K562 (cell line): ENCODE measurements around the gene EFNA5. TPM values are rescaled to one million over a fixed set of nuclear protein-coding genes. Genes with fewer than 3 reads are reported as not detected.

Source experiments
- ATAC-seq: fragments of 200-7000 bp; cut with Tn5 transposase; 3 replicates; pipeline ENCODE4 v1.9.1; 2020; ENCODE audit warnings: moderate library complexity
- BruUV-seq: library from RNA; stranded (reverse); fragments of 400-500 nt; replicated peaks from 2 replicates; lab custom pipeline; 2021; lab: Mats Ljungman, UMichigan
- CTCF ChIA-PET: fragments of 300-600 bp; formaldehyde crosslinking; extraction: SDS; loops from one replicate; lab custom pipeline; 2021; ENCODE audit warnings: low intra/inter-chr PET ratio; lab: Yijun Ruan, JAX
- POLR2A ChIA-PET: fragments of 300-600, 350-650 bp; sonication (Branson Sonifier 250); formaldehyde crosslinking; extraction: SDS; loops from one replicate; lab custom pipeline; 2021; ENCODE audit warnings: antibody characterized with exemption, inconsistent platforms; lab: Yijun Ruan, JAX
- DNase-seq, 4 experiments: peaks; one replicate each; pipeline versions ENCODE4 v3.0.0 to v3.0.0-alpha.2; 2011 to 2018; ENCODE audit warnings: low spot score in 3 of 4, mixed read lengths in 3 of 4; ENCODE audit errors: extremely low read depth in 1 of 4
- FAIRE-seq: peaks from 2 replicates; lab custom pipeline; 2011; peaks lifted over from hg19 to GRCh38; lab: Jason Lieb, UNC
- H2AFZ ChIP-seq: 2 replicates; pipeline ENCODE4 v1.6.0; 2011; ENCODE audit warnings: low read depth, low read length, control low read depth, inconsistent platforms
- H3K27ac ChIP-seq: fragments of 200-600 bp; 3 replicates; pipeline ENCODE4 v1.8.0; 2011; ENCODE audit warnings: low read depth, mild to moderate bottlenecking, control low read depth, inconsistent platforms, low read length, moderate library complexity, mixed read lengths; ENCODE audit errors: extremely low read depth
- H3K27me3 ChIP-seq, 2 experiments: fragments of 300-600 bp in 1 of 2; 2 replicates in 1 of 2; 3 replicates in 1 of 2; pipeline versions ENCODE4 v1.6.0 to v1.8.0; 2011; ENCODE audit warnings: inconsistent platforms in 2 of 2, low read length in 2 of 2, mild to moderate bottlenecking in 1 of 2, mixed read lengths in 1 of 2, moderate library complexity in 1 of 2; ENCODE audit not compliant: control insufficient read depth in 2 of 2, insufficient read depth in 2 of 2
- H3K36me3 ChIP-seq: fragments of 300-600 bp; 3 replicates; pipeline ENCODE4 v1.8.0; 2011; ENCODE audit warnings: mild to moderate bottlenecking, low read length, inconsistent platforms; ENCODE audit not compliant: control insufficient read depth, insufficient read depth
- H3K4me1 ChIP-seq, 2 experiments: fragments of 200-600 bp in 1 of 2; replicated peaks in 1 of 2; 2 replicates in 1 of 2; 3 replicates in 1 of 2; pipeline versions ENCODE4 v1.5.1 to v1.8.0; 2011; ENCODE audit warnings: inconsistent platforms in 2 of 2, low read length in 2 of 2, mild to moderate bottlenecking in 1 of 2, mixed read lengths in 1 of 2, moderate library complexity in 1 of 2; ENCODE audit not compliant: control insufficient read depth in 2 of 2, insufficient read depth in 2 of 2
- H3K4me2 ChIP-seq: 2 replicates; pipeline ENCODE4 v1.6.1; 2011; ENCODE audit warnings: low read length, control low read depth, inconsistent platforms, mixed read lengths; ENCODE audit not compliant: insufficient read depth
- H3K4me3 ChIP-seq: fragments of 200-600 bp; sonication (generic), shearing (Covaris generic); 2 replicates; pipeline ENCODE4 v1.5.1; 2016; ENCODE audit warnings: control low read depth, inconsistent platforms
- H3K79me2 ChIP-seq: fragments of 200-600 bp; 3 replicates; pipeline ENCODE4 v1.8.0; 2011; ENCODE audit warnings: low read length, inconsistent platforms; ENCODE audit not compliant: control insufficient read depth, insufficient read depth
- H3K9ac ChIP-seq, 2 experiments: 2 replicates each; pipeline versions ENCODE4 v1.6.0 to v1.6.1; 2011; ENCODE audit warnings: low read depth in 2 of 2, low read length in 2 of 2, control low read depth in 1 of 2, inconsistent platforms in 1 of 2, mild to moderate bottlenecking in 1 of 2, mixed read lengths in 1 of 2; ENCODE audit not compliant: insufficient read depth in 1 of 2
- H3K9me1 ChIP-seq: one replicate; pipeline ENCODE4 v1.6.0; 2011; ENCODE audit warnings: inconsistent platforms, mild to moderate bottlenecking, low read length, moderate library complexity; ENCODE audit not compliant: control insufficient read depth, insufficient read depth
- H3K9me3 ChIP-seq: replicated peaks from 2 replicates; pipeline ENCODE4 v1.5.1; 2011; ENCODE audit warnings: low read depth, low read length, inconsistent platforms; ENCODE audit not compliant: control insufficient read depth, insufficient read depth
- H4K20me1 ChIP-seq: replicated peaks from 2 replicates; pipeline ENCODE4 v1.6.1; 2011; ENCODE audit warnings: low read length, inconsistent platforms, mixed read lengths; ENCODE audit not compliant: control insufficient read depth, insufficient read depth
- ARID3B ChIP-seq: fragments of 250-450 bp; sonication (Bioruptor Pico); IDR thresholded peaks from 2 replicates; pipeline ENCODE4 v1.4.0; 2020; ENCODE audit warnings: borderline replicate concordance
- BRF2 ChIP-seq: IDR thresholded peaks from 3 replicates; pipeline ENCODE4 v1.6.1; 2011; ENCODE audit warnings: borderline replicate concordance, mild to moderate bottlenecking; ENCODE audit not compliant: insufficient read length, insufficient read depth
- C11orf30 ChIP-seq: fragments of 450-650 bp; IDR thresholded peaks from 2 replicates; pipeline ENCODE4 v1.6.1; 2016; ENCODE audit warnings: low read depth, mild to moderate bottlenecking
- ELK1 ChIP-seq: sonication (generic); formaldehyde crosslinking; IDR thresholded peaks from 2 replicates; pipeline ENCODE4 v1.8.1; 2022; ENCODE audit warnings: missing genetic modification reagents
- KAT2B ChIP-seq: IDR thresholded peaks from one replicate; pipeline ENCODE4 v1.6.1; 2012; ENCODE audit warnings: low read depth, mild to moderate bottlenecking, control low read depth, inconsistent platforms, low read length, moderate library complexity
- MXI1 ChIP-seq: IDR thresholded peaks from 2 replicates; pipeline ENCODE4 v1.6.1; 2011; ENCODE audit warnings: low read depth, mild to moderate bottlenecking, improper control_type of control experiment, low read length
- NR2C2 ChIP-seq, 2 experiments: fragments of 200-800 bp in 1 of 2; sonication (Bioruptor generic) in 1 of 2; sonication (generic) in 1 of 2; formaldehyde crosslinking in 1 of 2; IDR thresholded peaks; 2 replicates each; pipeline versions ENCODE4 v1.6.1 to v1.8.0; 2016 to 2022; ENCODE audit warnings: mild to moderate bottlenecking in 1 of 2, missing compliant biosample characterization in 1 of 2, missing genetic modification characterization in 1 of 2, missing genetic modification reagents in 1 of 2
- OTX1 ChIP-seq: fragments of 450-650 bp; formaldehyde crosslinking; IDR thresholded peaks from 2 replicates; pipeline ENCODE4 v1.4.0; 2022; ENCODE audit warnings: mild to moderate bottlenecking
- RERE ChIP-seq: sonication (generic); formaldehyde crosslinking; IDR thresholded peaks from 2 replicates; pipeline ENCODE4 v1.8.0; 2023; ENCODE audit warnings: missing genetic modification reagents, mild to moderate bottlenecking, borderline replicate concordance
- STAT5B ChIP-seq: fragments of 250-450 bp; sonication (Bioruptor Pico); IDR thresholded peaks from 2 replicates; pipeline ENCODE4 v1.8.0; 2021; ENCODE audit warnings: mild to moderate bottlenecking, inconsistent platforms
- TRIM24 ChIP-seq, 2 experiments: fragments of 450-650 bp; IDR thresholded peaks; 2 replicates each; pipeline ENCODE4 v1.6.1; 2016
- TRIM28 ChIP-seq: fragments of 450-650 bp; IDR thresholded peaks from 2 replicates; pipeline ENCODE4 v1.6.1; 2017
- ZKSCAN3 ChIP-seq: fragments of 250-450 bp; sonication (Bioruptor Pico); IDR thresholded peaks from 2 replicates; pipeline ENCODE4 v1.4.0; 2020
- ZNF311 ChIP-seq: fragments of 250-450 bp; sonication (Bioruptor Pico); IDR thresholded peaks from 2 replicates; pipeline ENCODE4 v1.4.0; 2020; ENCODE audit warnings: mild to moderate bottlenecking, moderate library complexity
- WGBS: fragments of 100-300 bp; shearing (Covaris generic); methylation state at CpG from one replicate; pipeline ENCODE4 v1.1.6; 2016; ENCODE audit warnings: low coverage, mixed read lengths; ENCODE audit not compliant: insufficient coverage; ENCODE audit errors: missing lambda C conversion rate; 5-methylcytosine and 5-hydroxymethylcytosine counted together
- in situ Hi-C: fragments of 300-500 bp; cut with MboI; formaldehyde crosslinking; loops from 4 replicates; pipeline ENCODE4 v1.15.0; 2018; ENCODE audit warnings: inconsistent platforms, mixed read lengths
- intact Hi-C: fragments of 100-400 bp; cut with micrococcal nuclease; formaldehyde crosslinking; loops from 2 replicates; pipeline ENCODE4 v1.14.2; 2022
- polyA plus RNA-seq, 8 experiments: library from polyadenylated mRNA; depleted of rRNA in 4 of 8; stranded (reverse) in 5 of 8; unstranded in 3 of 8; fragments of >200 nt; fragmentation: Nextera tagmentation in 2 of 8; fragmentation: Illumina TruSeq in 1 of 8; extraction: Ambion mirVana in 2 of 8; extraction: Trizol in 1 of 8; gene quantifications; 2 replicates each; pipeline versions ENCODE4 v1.2.1 to v1.2.3, GENCODE V29; 2011 to 2014; ENCODE audit warnings: inconsistent platforms in 1 of 8, missing spikeins in 1 of 8
- total RNA-seq, 7 experiments: library from RNA; depleted of rRNA in 6 of 7; stranded (reverse); fragments of >200 nt in 6 of 7; fragmentation: Illumina TruSeq in 2 of 7; extraction: Trizol in 2 of 7; gene quantifications; 2 replicates each; pipeline versions ENCODE4 v1.2.1 to v1.2.3, GENCODE V29; 2011 to 2021; ENCODE audit warnings: low replicate concordance in 1 of 7

The EFNA5 gene
- total and polyA plus RNA-seq, 9 of the 15 experiments (the other 6 are each of a cell fraction or from before 2014, with no cell fraction given), result 0.20 TPM; not detected in 8

GRCh38 chr5:107603349-107603748 is 67.4 kb downstream of the EFNA5 start:
- WGBS, result 2% methylated on average over 6 of the region's 6 CpGs
- no peak for TF ChIP-seq ELK1 (CRISPR knock-in tag)
- TF ChIP-seq TRIM24 (IDR thresholded peaks at IDR 0.05), result no peak
- TF ChIP-seq ARID3B (CRISPR knock-in tag), result no peak
- TF ChIP-seq ZKSCAN3 (CRISPR knock-in tag), result no peak
- TF ChIP-seq C11orf30, result no peak
- TF ChIP-seq OTX1 (CRISPR knock-in tag), result no peak
- TF ChIP-seq BRF2, result no peak
- TF ChIP-seq NR2C2 (CRISPR knock-in tag; IDR thresholded peaks at IDR 0.05), result no peak
- no peak for TF ChIP-seq NR2C2 (tag; IDR thresholded peaks at IDR 0.05)
- no peak for TF ChIP-seq TRIM28
- no peak for TF ChIP-seq RERE (CRISPR knock-in tag)
- no peak for TF ChIP-seq ZNF311 (CRISPR knock-in tag)
- TF ChIP-seq KAT2B, result no peak
- no peak for TF ChIP-seq STAT5B (CRISPR knock-in tag)
- no peak for TF ChIP-seq MXI1

More at GRCh38 chr5:107603349-107603748, 67.4 kb downstream of the EFNA5 start:
- Histone ChIP-seq H3K27ac (no peak overlapping the region), H3K79me2 (no peaks in the 10 kb centered on the region), H4K20me1 (no peaks in the 10 kb centered on the region), H3K4me2 (no peak overlapping the region), H3K4me1 (no peaks in the 10 kb centered on the region), H3K4me3 (no peak overlapping the region), H3K36me3 (no peaks in the 10 kb centered on the region), H2AFZ (no peak overlapping the region), H3K27me3 (no peaks in the 10 kb centered on the region), H3K9ac (no peak overlapping the region), H3K9me1 (no peaks in the 10 kb centered on the region), H3K9me3 (no peaks in the 10 kb centered on the region)
- ATAC-seq (no peak), FAIRE-seq (no peak), DNase-seq (no peak)
- ChIA-PET CTCF (no interaction called here), POLR2A (no interaction called here)
- no TSS peak for BruUV-seq
- intact Hi-C loops, result no loop called here
- in situ Hi-C loops, result no loop called here
